Testis (tissue), 3 donors: ENCODE measurements around the gene NKAIN4. TPM values are rescaled to one million over a fixed set of nuclear protein-coding genes. Genes with fewer than 3 reads are reported as not detected.

ENCODE experiments used
- DNase-seq: peaks from one replicate; pipeline ENCODE4 v3.0.0-alpha.2; 2019
- H3K27ac ChIP-seq, 2 donors: fragments of 200-600 bp; sonication (generic); one replicate each; pipeline ENCODE4 v1.5.1; 2019
- H3K27me3 ChIP-seq: fragments of 200-600 bp; sonication (generic); one replicate; pipeline ENCODE4 v1.5.1; 2019
- H3K36me3 ChIP-seq: fragments of 200-600 bp; sonication (generic); one replicate; pipeline ENCODE4 v1.5.1; 2017; ENCODE audit warnings: low read depth; ENCODE audit errors: missing control alignments
- H3K4me1 ChIP-seq: fragments of 200-600 bp; sonication (generic); one replicate; pipeline ENCODE4 v1.5.1; 2019
- H3K4me3 ChIP-seq, 2 donors: fragments of 200-600 bp; sonication (generic); one replicate each; pipeline ENCODE4 v1.5.1; 2017 to 2019
- H3K9me3 ChIP-seq: fragments of 200-600 bp; sonication (generic); one replicate; pipeline ENCODE4 v1.5.1; 2017
- POLR2A ChIP-seq: fragments of 450-650 bp; IDR thresholded peaks from one replicate; pipeline ENCODE4 v1.6.1; 2017; ENCODE audit warnings: antibody characterized with exemption, mild to moderate bottlenecking, moderate library complexity
- WGBS, 2 donors: methylation state at CpG; one replicate each; pipeline ENCODE4 v1.1.5; 2018; 5-methylcytosine and 5-hydroxymethylcytosine counted together
- intact Hi-C: fragments of 100-400 bp; cut with DNase I; formaldehyde crosslinking; loops from one replicate; pipeline ENCODE4 v1.15.1; 2023; ENCODE audit warnings: low total_unique reads
- polyA plus RNA-seq: library from polyadenylated mRNA; stranded (reverse); fragments of 350-450 nt; fragmentation: Illumina TruSeq; extraction: RNeasy Lipid Tissue Mini Kit (QIAGEN cat#74804); gene quantifications from one replicate; pipeline ENCODE4 v1.2.3, GENCODE V29; 2014; ENCODE audit warnings: low read depth, low replicate concordance; ENCODE audit not compliant: insufficient read depth
- total RNA-seq, 2 donors: library from RNA; depleted of rRNA; stranded (reverse); fragments of >200 nt; gene quantifications; one replicate each; pipeline ENCODE4 v1.2.3, GENCODE V29; 2016
- TF ChIP-seq, protein P1 (sequence below), 3 experiments: fragments of 450-650 bp in 2 of 3; fragments of 200-600 bp in 1 of 3; sonication (generic) in 1 of 3; IDR thresholded peaks; one replicate each; pipeline ENCODE4 v1.5.1; 2016 to 2019; ENCODE audit warnings: antibody characterized with exemption in 3 of 3, mild to moderate bottlenecking in 2 of 3, moderate library complexity in 1 of 3

The NKAIN4 gene
- total and polyA plus RNA-seq, 3 donors from 2014 or later = 3.9 to 6.0 (median 4.7) TPM

DNA sequence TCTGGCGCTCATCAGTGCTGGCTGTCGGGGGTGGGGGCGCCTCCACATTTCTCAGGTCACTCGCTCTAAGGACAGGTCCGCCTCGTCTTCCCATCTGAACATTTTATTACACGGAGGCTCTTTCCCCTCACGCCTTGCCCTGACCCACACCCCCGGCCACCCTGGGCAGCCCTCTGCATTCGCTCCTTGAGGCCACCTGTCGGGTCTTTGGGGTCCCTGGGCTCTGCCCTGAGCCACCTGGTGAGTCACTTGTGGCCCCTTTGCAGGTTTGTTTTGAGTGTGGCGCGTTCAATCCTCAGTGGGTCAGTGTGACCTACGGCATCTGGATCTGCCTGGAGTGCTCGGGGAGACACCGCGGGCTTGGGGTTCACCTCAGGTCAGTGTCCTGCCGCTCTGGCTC is 21.6 kb upstream of the NKAIN4 start:
- intact Hi-C loops = no loop called here
- no peaks in the 10 kb centered on the region for H3K27me3 ChIP-seq
- no peak overlapping the region for H3K27ac ChIP-seq
- TF ChIP-seq POLR2A = no peak
- no peak for DNase-seq
- no peaks in the 10 kb centered on the region for H3K9me3 ChIP-seq
- no peak overlapping the region for H3K4me3 ChIP-seq
- H3K36me3 ChIP-seq = no peaks in the 10 kb centered on the region
- peaks cover 17% of the 10 kb centered on the region for H3K4me1 ChIP-seq
- WGBS, 2 donors = 91 to 93% methylated on average over 13 to 18 of the region's 18 CpGs

DNA sequence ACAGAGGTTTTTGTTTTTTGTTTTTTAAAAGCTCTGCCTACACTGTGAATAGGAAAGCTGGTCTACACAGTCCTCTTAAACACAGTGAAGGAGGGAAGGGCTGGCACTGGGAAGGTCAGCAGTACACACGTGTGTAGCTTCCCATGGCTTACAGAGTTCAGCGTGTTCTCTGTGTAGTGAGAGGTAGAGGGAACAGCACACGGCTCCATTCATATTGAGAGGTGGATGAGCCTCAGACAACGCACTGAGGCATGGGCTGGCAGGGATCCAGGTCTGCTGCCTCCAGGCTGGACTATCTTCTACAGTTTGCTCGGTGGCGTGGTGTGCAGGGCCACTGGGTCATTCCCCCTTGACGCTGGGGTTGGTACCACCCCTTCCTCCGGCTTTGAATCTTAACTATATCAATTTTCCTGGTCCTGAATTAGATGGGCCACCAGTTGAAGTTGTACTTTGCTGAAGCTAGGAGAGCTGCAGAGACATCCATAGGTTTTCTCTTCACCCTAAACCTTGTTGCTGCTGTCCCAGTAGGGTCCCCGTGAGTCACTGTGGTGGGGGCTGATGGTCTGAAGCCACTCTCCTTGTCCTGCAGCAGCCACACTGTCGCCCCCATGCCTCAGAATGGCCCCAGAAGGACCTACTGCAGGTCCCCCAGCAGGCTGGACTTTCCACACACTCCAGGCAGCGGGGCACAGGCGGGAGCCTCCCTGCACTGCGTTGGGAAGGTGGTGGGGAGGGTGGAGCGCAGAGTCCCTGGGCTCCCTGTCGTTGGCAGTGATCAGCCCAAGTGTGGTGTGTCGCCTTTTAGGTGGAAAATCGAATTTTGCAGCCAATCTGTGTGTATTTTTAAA is 20.3 kb upstream of the NKAIN4 start:
- intact Hi-C loops = no loop called here
- H3K9me3 ChIP-seq = no peaks in the 10 kb centered on the region
- H3K27me3 ChIP-seq = no peaks in the 10 kb centered on the region
- H3K36me3 ChIP-seq = no peaks in the 10 kb centered on the region
- H3K27ac ChIP-seq = no peak overlapping the region
- peaks cover 17% of the 10 kb centered on the region for H3K4me1 ChIP-seq
- H3K4me3 ChIP-seq = no peak overlapping the region
- WGBS, 2 donors = 77 to 78% methylated on average over 16 to 17 of the region's 17 CpGs
- TF ChIP-seq, protein P1, sequence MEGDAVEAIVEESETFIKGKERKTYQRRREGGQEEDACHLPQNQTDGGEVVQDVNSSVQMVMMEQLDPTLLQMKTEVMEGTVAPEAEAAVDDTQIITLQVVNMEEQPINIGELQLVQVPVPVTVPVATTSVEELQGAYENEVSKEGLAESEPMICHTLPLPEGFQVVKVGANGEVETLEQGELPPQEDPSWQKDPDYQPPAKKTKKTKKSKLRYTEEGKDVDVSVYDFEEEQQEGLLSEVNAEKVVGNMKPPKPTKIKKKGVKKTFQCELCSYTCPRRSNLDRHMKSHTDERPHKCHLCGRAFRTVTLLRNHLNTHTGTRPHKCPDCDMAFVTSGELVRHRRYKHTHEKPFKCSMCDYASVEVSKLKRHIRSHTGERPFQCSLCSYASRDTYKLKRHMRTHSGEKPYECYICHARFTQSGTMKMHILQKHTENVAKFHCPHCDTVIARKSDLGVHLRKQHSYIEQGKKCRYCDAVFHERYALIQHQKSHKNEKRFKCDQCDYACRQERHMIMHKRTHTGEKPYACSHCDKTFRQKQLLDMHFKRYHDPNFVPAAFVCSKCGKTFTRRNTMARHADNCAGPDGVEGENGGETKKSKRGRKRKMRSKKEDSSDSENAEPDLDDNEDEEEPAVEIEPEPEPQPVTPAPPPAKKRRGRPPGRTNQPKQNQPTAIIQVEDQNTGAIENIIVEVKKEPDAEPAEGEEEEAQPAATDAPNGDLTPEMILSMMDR (IDR thresholded peaks at IDR 0.05) = no peak
- no peak for TF ChIP-seq POLR2A
- no peak for DNase-seq

DNA sequence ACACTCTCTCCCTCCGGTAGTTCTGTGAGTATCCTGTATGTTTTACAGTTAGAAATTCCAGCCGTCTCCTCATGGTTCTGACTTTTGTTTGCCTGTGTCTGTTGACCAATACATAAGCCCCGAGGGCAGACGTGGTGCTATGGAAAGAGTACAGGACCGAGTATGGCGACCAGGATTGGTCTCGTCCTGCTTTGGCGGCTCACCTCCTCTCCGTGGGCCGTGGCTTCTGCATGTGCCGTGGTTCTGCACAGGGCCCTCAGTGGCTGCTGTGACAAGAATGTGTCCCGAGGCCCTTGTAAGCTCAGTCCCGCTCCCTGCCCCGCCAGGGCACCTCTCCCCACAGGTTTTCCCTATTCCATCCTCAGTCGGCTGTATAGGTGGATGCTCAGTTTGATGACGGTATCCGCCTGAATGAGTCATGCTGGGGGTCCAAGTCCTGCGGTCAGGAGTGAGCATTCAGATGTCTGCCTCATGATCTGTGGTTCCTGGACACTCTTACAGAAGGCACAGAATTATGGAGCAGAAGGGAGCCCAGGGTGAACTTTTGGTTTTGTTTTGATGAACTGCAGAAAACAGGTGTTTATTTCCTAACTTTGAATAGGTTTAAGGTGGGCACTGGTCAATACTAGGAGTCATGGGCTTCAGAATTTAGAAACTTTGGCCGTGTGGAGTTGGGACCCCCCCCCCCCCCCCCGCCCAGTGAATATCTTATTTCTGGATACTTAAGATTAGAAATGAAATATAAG is 19.5 kb upstream of the NKAIN4 start:
- peak overlapping the region in 1 of 2 donors; percentile 14 for H3K27ac ChIP-seq
- H3K4me1 ChIP-seq = peaks cover 17% of the 10 kb centered on the region
- no peak for DNase-seq
- TF ChIP-seq, protein P1 (IDR thresholded peaks at IDR 0.05) = no peak
- TF ChIP-seq POLR2A = no peak
- no peaks in the 10 kb centered on the region for H3K9me3 ChIP-seq
- intact Hi-C loops = no loop called here
- H3K4me3 ChIP-seq = peak overlapping the region; percentile 78 to 97
- whole genome bisulfite sequencing, 2 donors = 13 to 23% methylated on average over 20 of the region's 20 CpGs
- H3K36me3 ChIP-seq = no peaks in the 10 kb centered on the region
- H3K27me3 ChIP-seq = no peaks in the 10 kb centered on the region

DNA sequence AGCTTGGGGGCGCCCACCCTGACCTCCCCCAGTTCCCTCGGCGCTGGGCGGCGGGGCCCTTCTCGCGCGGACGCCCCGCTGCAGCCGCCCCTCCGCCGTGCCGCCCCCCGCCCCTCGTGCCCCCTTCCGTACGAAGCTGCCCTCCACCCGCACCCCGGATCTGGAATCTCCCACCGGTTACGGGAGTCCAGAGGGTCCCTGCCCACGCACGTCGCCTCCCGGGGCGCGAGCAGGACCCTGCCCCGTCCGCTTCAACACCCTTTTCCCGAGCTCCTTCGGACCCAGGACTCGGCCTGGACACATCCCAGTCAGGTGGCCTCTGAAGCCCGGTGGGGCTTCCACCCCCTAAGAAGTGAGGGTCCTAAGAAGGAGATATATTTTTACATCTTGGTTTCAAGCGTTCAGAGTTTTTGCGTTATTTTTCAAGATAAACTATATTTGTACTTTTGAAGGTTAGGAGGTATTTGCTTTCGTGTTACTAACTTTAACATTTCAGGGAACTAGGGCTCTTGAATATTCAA is 18.9 kb upstream of the NKAIN4 start:
- H3K4me1 ChIP-seq = peaks cover 17% of the 10 kb centered on the region
- peak overlapping the region; percentile 78 to 97 for H3K4me3 ChIP-seq
- no peak for DNase-seq
- no peaks in the 10 kb centered on the region for H3K36me3 ChIP-seq
- TF ChIP-seq POLR2A = no peak
- TF ChIP-seq, protein P1 (IDR thresholded peaks at IDR 0.05) = no peak
- intact Hi-C loops = no loop called here
- peak overlapping the region; percentile 63 to 82 for H3K27ac ChIP-seq
- H3K9me3 ChIP-seq = no peaks in the 10 kb centered on the region
- 0 to 1% methylated on average over 16 to 37 of the region's 37 CpGs for WGBS, 2 donors
- no peaks in the 10 kb centered on the region for H3K27me3 ChIP-seq
